GM23248 (cell line): ENCODE measurements around the gene STRA6.

Source experiments
- EZH2 ChIP-seq: fragments of 200-600 bp; sonication (generic); IDR thresholded peaks from 2 replicates; pipeline ENCODE4 v1.6.1; 2018; ENCODE audit warnings: antibody characterized with exemption, mild to moderate bottlenecking; ENCODE audit not compliant: insufficient read depth, poor library complexity, severe bottlenecking
- EZH2phosphoT487 ChIP-seq: fragments of 200-600 bp; sonication (generic); IDR thresholded peaks from 2 replicates; pipeline ENCODE4 v1.6.1; 2018; ENCODE audit warnings: antibody characterized with exemption, moderate library complexity, mild to moderate bottlenecking, low read depth; ENCODE audit not compliant: insufficient read depth

DNA sequence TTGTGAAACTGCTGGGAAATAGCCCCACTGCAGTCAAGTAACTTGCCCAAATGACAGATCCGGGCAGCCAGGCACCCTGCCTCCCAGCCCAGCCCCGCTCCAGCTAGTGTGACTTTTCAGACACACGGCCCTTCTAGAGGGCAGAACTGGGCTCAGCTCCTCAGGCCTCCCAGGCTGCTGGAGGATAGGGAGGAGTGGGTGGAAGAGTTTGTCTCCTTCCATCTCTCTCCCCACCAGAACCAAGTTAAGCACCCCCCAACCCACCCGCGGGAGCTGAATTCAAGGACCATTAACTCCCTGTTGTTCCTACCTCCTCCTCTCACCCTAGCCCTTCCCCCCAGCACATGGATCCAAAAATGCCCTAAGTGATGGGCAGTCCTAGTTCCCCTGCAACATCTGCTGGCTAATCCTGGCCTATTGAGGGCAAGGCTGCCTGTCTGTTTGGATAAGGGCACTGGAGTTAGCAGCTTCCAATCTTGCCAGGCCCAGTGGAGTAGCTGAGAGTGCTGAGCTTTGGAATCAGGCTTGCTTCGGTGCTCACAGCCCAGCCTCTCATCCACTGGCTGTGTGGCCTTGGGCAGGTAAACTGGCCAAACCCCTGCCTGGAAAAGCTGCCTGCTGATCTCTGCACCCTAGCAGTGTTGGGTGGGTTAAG lies 36.6 kb upstream of the STRA6 start:
- no peak for TF ChIP-seq EZH2phosphoT487
- no peak for TF ChIP-seq EZH2
